B cell (primary cell): ENCODE results near the gene CADPS. TPM values are rescaled to one million over a fixed set of nuclear protein-coding genes. Genes with fewer than 3 reads are reported as not detected.

Experiments
- ATAC-seq: fragments of 200-7000 bp; cut with Tn5 transposase; one replicate; pipeline ENCODE4 v1.10.0; 2021; ENCODE audit warnings: low read depth, mild to moderate bottlenecking, moderate number of reproducible peaks, moderate library complexity
- CTCF ChIA-PET: fragments of 350-600 bp; sonication (Branson Sonifier 250); formaldehyde crosslinking; loops from one replicate; lab custom pipeline; 2021; ENCODE audit warnings: antibody characterized with exemption, inconsistent platforms; lab: Charles Lee
- POLR2A ChIA-PET: fragments of 350-600 bp; sonication (Branson Sonifier 250); formaldehyde crosslinking; loops from one replicate; lab custom pipeline; 2021; ENCODE audit warnings: antibody characterized with exemption; lab: Charles Lee
- DNase-seq: peaks from one replicate; pipeline ENCODE4 v3.0.0; 2013
- H2AFZ ChIP-seq: 2 replicates; pipeline ENCODE4 v1.6.1; 2012; ENCODE audit warnings: mild to moderate bottlenecking, low read depth, low read length; ENCODE audit not compliant: insufficient read depth, poor library complexity, severe bottlenecking
- H3K27ac ChIP-seq, 2 donors: 1 replicate in 1 of 2; 2 replicates in 1 of 2; pipeline ENCODE4 v1.5.1; 2012 to 2013; ENCODE audit warnings: low read length in 2 of 2, mild to moderate bottlenecking in 2 of 2, moderate library complexity in 1 of 2
- H3K27me3 ChIP-seq, 4 experiments: fragments of 200-600 bp in 1 of 4; sonication (generic) in 1 of 4; replicated peaks in 1 of 4; 1 replicate in 2 of 4; 2 replicates in 2 of 4; pipeline versions ENCODE4 v1.6.1 to v1.7.0; 2013 to 2016; ENCODE audit warnings: low read length in 3 of 4, mild to moderate bottlenecking in 2 of 4, mixed read lengths in 1 of 4, moderate library complexity in 1 of 4; ENCODE audit not compliant: insufficient read depth in 4 of 4, control insufficient read depth in 3 of 4; ENCODE audit errors: control extremely low read depth in 1 of 4
- H3K36me3 ChIP-seq, 2 experiments: replicated peaks in 1 of 2; 1 replicate in 1 of 2; 2 replicates in 1 of 2; pipeline versions ENCODE4 v1.6.1 to v1.7.1; 2013; ENCODE audit warnings: low read length in 1 of 2; ENCODE audit not compliant: insufficient read depth in 2 of 2, control insufficient read depth in 1 of 2; ENCODE audit errors: control extremely low read depth in 1 of 2, extremely low read depth in 1 of 2
- H3K4me1 ChIP-seq, 2 donors: fragments of 200-600 bp in 1 of 2; sonication (generic) in 1 of 2; 1 replicate in 1 of 2; 2 replicates in 1 of 2; pipeline versions ENCODE4 v1.5.1 to v1.6.1; 2013 to 2017; ENCODE audit warnings: low read length in 2 of 2; ENCODE audit not compliant: control insufficient read depth in 2 of 2, insufficient read depth in 2 of 2
- H3K4me2 ChIP-seq: replicated peaks from 2 replicates; pipeline ENCODE3; 2012; ENCODE audit warnings: mild to moderate bottlenecking, low read depth, low read length; ENCODE audit not compliant: poor library complexity, severe bottlenecking
- H3K4me3 ChIP-seq, 5 experiments: fragments of 200-600 bp in 1 of 5; sonication (generic) in 1 of 5; 1 replicate in 3 of 5; 2 replicates in 2 of 5; pipeline versions ENCODE4 v1.5.1 to v1.7.0; 2011 to 2016; ENCODE audit warnings: low read length in 4 of 5, mild to moderate bottlenecking in 4 of 5, low read depth in 2 of 5, control low read depth in 1 of 5, moderate library complexity in 1 of 5; ENCODE audit not compliant: insufficient read depth in 1 of 5; ENCODE audit errors: control extremely low read depth in 1 of 5, extremely low read depth in 1 of 5
- H3K79me2 ChIP-seq: fragments of 200-600 bp; sonication (generic); one replicate; pipeline ENCODE4 v1.6.0; 2016; ENCODE audit warnings: low read length; ENCODE audit not compliant: control insufficient read depth, insufficient read depth
- H3K9ac ChIP-seq: fragments of 200-600 bp; sonication (generic); 2 replicates; pipeline ENCODE4 v1.6.1; 2017; ENCODE audit warnings: mild to moderate bottlenecking, low read length, moderate library complexity
- H3K9me3 ChIP-seq, 3 donors: one replicate each; pipeline versions ENCODE4 v1.6.1 to v1.7.1; 2013; ENCODE audit warnings: low read length in 2 of 3; ENCODE audit not compliant: control insufficient read depth in 2 of 3, insufficient read depth in 1 of 3; ENCODE audit errors: control extremely low read depth in 1 of 3
- H4K20me1 ChIP-seq: 2 replicates; pipeline ENCODE4 v1.6.0; 2012; ENCODE audit warnings: mild to moderate bottlenecking, low read length; ENCODE audit not compliant: insufficient read depth, control insufficient read depth, poor library complexity, severe bottlenecking
- H3K27ac Mint-ChIP-seq: one replicate; pipeline ENCODE4 v1.8.0; 2021; ENCODE audit warnings: mixed read lengths
- H3K27me3 Mint-ChIP-seq: one replicate; pipeline ENCODE4 v1.8.0; 2021; ENCODE audit warnings: mixed read lengths
- H3K4me1 Mint-ChIP-seq: one replicate; pipeline ENCODE4 v1.8.0; 2021; ENCODE audit warnings: mixed read lengths
- H3K4me3 Mint-ChIP-seq: one replicate; pipeline ENCODE4 v1.8.0; 2021; ENCODE audit warnings: mixed read lengths
- H3K9me3 Mint-ChIP-seq: one replicate; pipeline ENCODE4 v1.8.0; 2022; ENCODE audit warnings: mixed read lengths; ENCODE audit not compliant: insufficient read depth
- CTCF ChIP-seq: fragments of 200-600 bp; IDR thresholded peaks from one replicate; pipeline ENCODE4 v1.8.0; 2022; ENCODE audit warnings: antibody characterized with exemption, mild to moderate bottlenecking
- EZH2 ChIP-seq: IDR thresholded peaks from 2 replicates; pipeline ENCODE4 v1.6.1; 2012; ENCODE audit warnings: borderline replicate concordance, low read depth, mild to moderate bottlenecking, moderate library complexity, low read length; ENCODE audit not compliant: insufficient read depth, poor library complexity, severe bottlenecking
- WGBS: methylation state at CpG from one replicate; pipeline ENCODE4 v1.1.5; 2013; ENCODE audit warnings: missing lambda C conversion rate; ENCODE audit not compliant: insufficient coverage; 5-methylcytosine and 5-hydroxymethylcytosine counted together
- intact Hi-C: fragments of 100-400 bp; cut with micrococcal nuclease; formaldehyde crosslinking; loops from one replicate; pipeline ENCODE4 v1.10.0; 2022
- polyA plus RNA-seq: library from polyadenylated mRNA; depleted of rRNA; stranded (reverse); fragments of >200 nt; gene quantifications from 2 replicates; pipeline ENCODE4 v1.2.3, GENCODE V29; 2012
- total RNA-seq, 2 donors: library from RNA; stranded (reverse); fragments of 120-200 nt in 1 of 2; gene quantifications; 1 replicate in 1 of 2; 2 replicates in 1 of 2; pipeline versions ENCODE4 v1.2.3 to v1.2.4, GENCODE V29; 2013 to 2022

The CADPS gene
- total and polyA plus RNA-seq, 2 donors (not counting 1 experiment from before 2014, with no cell fraction given), result 0.16 to 0.22 TPM

- H3K9me3 Mint-ChIP-seq, result no peaks in the 10 kb centered on the region
- no peaks in the 10 kb centered on the region for H3K4me1 ChIP-seq
- DNase-seq, result no peak
- H3K9ac ChIP-seq, result no peak overlapping the region
- peaks cover 0 to 3% (median 0%) of the 10 kb centered on the region in 4 experiments for H3K27me3 ChIP-seq
- H3K79me2 ChIP-seq, result no peaks in the 10 kb centered on the region
- H3K9me3 ChIP-seq, result no peaks in the 10 kb centered on the region
- intact Hi-C loops, result no loop called here
- H3K27ac Mint-ChIP-seq, result no peak overlapping the region
- ChIA-PET POLR2A (no interaction called here), CTCF (no interaction called here)
- no peak overlapping the region for H2AFZ ChIP-seq
- ATAC-seq, result no peak
- H3K4me3 ChIP-seq, result no peak overlapping the region
- H3K36me3 ChIP-seq, result no peaks in the 10 kb centered on the region
- H3K27me3 Mint-ChIP-seq, result peaks cover 5% of the 10 kb centered on the region
- TF ChIP-seq CTCF, result no peak
- TF ChIP-seq EZH2, result no peak
- no peak overlapping the region for H3K4me3 Mint-ChIP-seq
- no peaks in the 10 kb centered on the region for H3K4me1 Mint-ChIP-seq
- no peak overlapping the region for H3K27ac ChIP-seq
- no peaks in the 10 kb centered on the region for H4K20me1 ChIP-seq
- H3K4me2 ChIP-seq, result no peak overlapping the region
These were observed 204.9 kb downstream of the CADPS start for GRCh38 chr3:62670351-62670750.

GRCh38 chr3:62669161-62669560 is 206.1 kb downstream of the CADPS start:
- CTCF ChIA-PET, result no interaction called here
- H4K20me1 ChIP-seq, result no peaks in the 10 kb centered on the region
- Mint-ChIP-seq H3K27ac (no peak overlapping the region), H3K27me3 (peaks cover 6% of the 10 kb centered on the region), H3K9me3 (no peaks in the 10 kb centered on the region), H3K4me1 (no peaks in the 10 kb centered on the region), H3K4me3 (no peak overlapping the region)
- intact Hi-C loops, result loop anchor here (10.0 kb wide), 1 partner anchor 556 kb away; no protein-coding TSS in a partner anchor
- H3K4me3 ChIP-seq, result no peak overlapping the region
- H3K27me3 ChIP-seq, result peaks cover 0 to 3% (median 0%) of the 10 kb centered on the region in 4 experiments
- POLR2A ChIA-PET, result no interaction called here
- 83% methylated on average over 1 of the region's 1 CpG for WGBS
- TF ChIP-seq EZH2, result no peak
- no peak for TF ChIP-seq CTCF
- DNase-seq (no peak), ATAC-seq (no peak)
- no peaks in the 10 kb centered on the region for H3K36me3 ChIP-seq
- H3K27ac ChIP-seq, result no peak overlapping the region
- H3K79me2 ChIP-seq, result no peaks in the 10 kb centered on the region
- no peak overlapping the region for H3K4me2 ChIP-seq
- no peaks in the 10 kb centered on the region for H3K4me1 ChIP-seq
- no peak overlapping the region for H2AFZ ChIP-seq
- no peaks in the 10 kb centered on the region for H3K9me3 ChIP-seq
- no peak overlapping the region for H3K9ac ChIP-seq
